Colonic mucosa (tissue), 4 donors: ENCODE results near the gene IL17A. TPM values are rescaled to one million over a fixed set of nuclear protein-coding genes. Genes with fewer than 3 reads are reported as not detected.

Experiments
- DNase-seq: peaks from one replicate; pipeline ENCODE4 v3.0.0-alpha.2; 2020
- H3K27ac ChIP-seq: fragments of 200-600 bp; one replicate; pipeline ENCODE4 v1.8.0; 2021
- H3K27me3 ChIP-seq: fragments of 200-600 bp; one replicate; pipeline ENCODE4 v1.8.0; 2021
- H3K36me3 ChIP-seq: fragments of 200-600 bp; one replicate; pipeline ENCODE4 v1.8.0; 2021
- H3K4me1 ChIP-seq: fragments of 200-600 bp; one replicate; pipeline ENCODE4 v1.8.0; 2021; ENCODE audit warnings: mild to moderate bottlenecking
- H3K4me3 ChIP-seq: fragments of 200-600 bp; one replicate; pipeline ENCODE4 v1.8.0; 2021
- H3K9ac ChIP-seq, 2 donors: one replicate each; pipeline ENCODE4 v1.7.0; 2013; ENCODE audit warnings: control low read depth in 2 of 2, low read depth in 2 of 2, low read length in 2 of 2
- H3K9me3 ChIP-seq: fragments of 200-600 bp; one replicate; pipeline ENCODE4 v1.8.0; 2021
- intact Hi-C: fragments of 100-400 bp; cut with DNase I; formaldehyde crosslinking; loops from one replicate; pipeline ENCODE4 v1.14.1; 2022
- total RNA-seq, 2 donors: library from RNA; stranded (reverse); fragmentation: NEBNext Ultra II Directional in 1 of 2; extraction: Animal tissue kit (Norgen Biotek cat#: 25700) in 1 of 2; gene quantifications; one replicate each; pipeline ENCODE4 v1.2.1, GENCODE V29; 2021
- TF ChIP-seq, protein P1 (sequence below): fragments of 200-600 bp; IDR thresholded peaks from one replicate; pipeline ENCODE4 v1.8.0; 2022; ENCODE audit warnings: antibody characterized with exemption, mild to moderate bottlenecking
- donor health status: healthy.
- donor health status: DM: no; HTN: no; CAD: no.
- donor health status: DM: no; HTN: no; CAD: no.

The IL17A gene
- total RNA-seq, 2 donors from 2014 or later = not detected

DNA sequence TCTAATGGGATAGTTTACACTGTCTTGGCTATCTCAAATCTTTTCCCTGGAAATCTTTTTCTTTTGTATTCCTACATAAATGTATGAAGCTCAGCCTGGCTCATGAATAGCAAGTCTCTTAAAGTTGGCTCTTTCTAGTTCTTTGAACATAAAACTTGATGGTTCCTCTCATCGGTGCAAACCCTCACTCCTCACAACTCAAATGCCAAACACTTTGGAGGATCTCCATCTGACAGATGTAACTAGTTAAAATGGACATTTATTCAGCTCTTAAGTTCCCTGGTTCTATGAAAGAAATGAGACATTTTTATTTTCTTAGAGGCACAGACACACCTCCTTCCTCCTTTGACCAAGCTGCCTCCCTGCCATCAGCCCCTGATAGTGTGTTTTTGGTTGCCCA lies 43.6 kb upstream of the IL17A start:
- intact Hi-C loops = no loop called here
- no peaks in the 10 kb centered on the region for H3K27me3 ChIP-seq
- DNase-seq = no peak
- H3K4me3 ChIP-seq = no peak overlapping the region
- H3K27ac ChIP-seq = no peak overlapping the region
- TF ChIP-seq, protein P1, sequence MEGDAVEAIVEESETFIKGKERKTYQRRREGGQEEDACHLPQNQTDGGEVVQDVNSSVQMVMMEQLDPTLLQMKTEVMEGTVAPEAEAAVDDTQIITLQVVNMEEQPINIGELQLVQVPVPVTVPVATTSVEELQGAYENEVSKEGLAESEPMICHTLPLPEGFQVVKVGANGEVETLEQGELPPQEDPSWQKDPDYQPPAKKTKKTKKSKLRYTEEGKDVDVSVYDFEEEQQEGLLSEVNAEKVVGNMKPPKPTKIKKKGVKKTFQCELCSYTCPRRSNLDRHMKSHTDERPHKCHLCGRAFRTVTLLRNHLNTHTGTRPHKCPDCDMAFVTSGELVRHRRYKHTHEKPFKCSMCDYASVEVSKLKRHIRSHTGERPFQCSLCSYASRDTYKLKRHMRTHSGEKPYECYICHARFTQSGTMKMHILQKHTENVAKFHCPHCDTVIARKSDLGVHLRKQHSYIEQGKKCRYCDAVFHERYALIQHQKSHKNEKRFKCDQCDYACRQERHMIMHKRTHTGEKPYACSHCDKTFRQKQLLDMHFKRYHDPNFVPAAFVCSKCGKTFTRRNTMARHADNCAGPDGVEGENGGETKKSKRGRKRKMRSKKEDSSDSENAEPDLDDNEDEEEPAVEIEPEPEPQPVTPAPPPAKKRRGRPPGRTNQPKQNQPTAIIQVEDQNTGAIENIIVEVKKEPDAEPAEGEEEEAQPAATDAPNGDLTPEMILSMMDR = no peak
- no peak overlapping the region for H3K9ac ChIP-seq
- H3K4me1 ChIP-seq = no peaks in the 10 kb centered on the region
- no peaks in the 10 kb centered on the region for H3K36me3 ChIP-seq
- no peaks in the 10 kb centered on the region for H3K9me3 ChIP-seq

DNA sequence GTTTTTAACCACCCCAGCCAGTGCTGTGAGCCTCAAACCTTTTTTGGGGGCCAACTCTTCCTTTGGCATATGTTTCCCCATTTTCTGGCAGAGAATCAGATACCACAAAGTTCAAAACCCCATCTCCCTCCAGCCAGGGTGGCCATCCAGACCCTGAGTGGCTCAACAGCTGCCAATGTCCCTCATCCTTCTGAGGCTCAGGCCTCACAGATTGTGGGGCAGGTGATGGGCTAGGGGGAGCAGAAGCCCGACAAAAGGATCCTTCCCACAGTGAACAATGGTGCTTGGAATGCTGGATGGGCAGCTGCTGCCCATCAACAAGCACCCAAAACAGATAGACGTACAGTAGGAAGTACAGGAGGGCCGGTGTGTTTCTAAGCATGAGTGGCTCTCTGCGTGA lies 42.6 kb upstream of the IL17A start:
- no peaks in the 10 kb centered on the region for H3K4me1 ChIP-seq
- TF ChIP-seq, protein P1 = no peak

DNA sequence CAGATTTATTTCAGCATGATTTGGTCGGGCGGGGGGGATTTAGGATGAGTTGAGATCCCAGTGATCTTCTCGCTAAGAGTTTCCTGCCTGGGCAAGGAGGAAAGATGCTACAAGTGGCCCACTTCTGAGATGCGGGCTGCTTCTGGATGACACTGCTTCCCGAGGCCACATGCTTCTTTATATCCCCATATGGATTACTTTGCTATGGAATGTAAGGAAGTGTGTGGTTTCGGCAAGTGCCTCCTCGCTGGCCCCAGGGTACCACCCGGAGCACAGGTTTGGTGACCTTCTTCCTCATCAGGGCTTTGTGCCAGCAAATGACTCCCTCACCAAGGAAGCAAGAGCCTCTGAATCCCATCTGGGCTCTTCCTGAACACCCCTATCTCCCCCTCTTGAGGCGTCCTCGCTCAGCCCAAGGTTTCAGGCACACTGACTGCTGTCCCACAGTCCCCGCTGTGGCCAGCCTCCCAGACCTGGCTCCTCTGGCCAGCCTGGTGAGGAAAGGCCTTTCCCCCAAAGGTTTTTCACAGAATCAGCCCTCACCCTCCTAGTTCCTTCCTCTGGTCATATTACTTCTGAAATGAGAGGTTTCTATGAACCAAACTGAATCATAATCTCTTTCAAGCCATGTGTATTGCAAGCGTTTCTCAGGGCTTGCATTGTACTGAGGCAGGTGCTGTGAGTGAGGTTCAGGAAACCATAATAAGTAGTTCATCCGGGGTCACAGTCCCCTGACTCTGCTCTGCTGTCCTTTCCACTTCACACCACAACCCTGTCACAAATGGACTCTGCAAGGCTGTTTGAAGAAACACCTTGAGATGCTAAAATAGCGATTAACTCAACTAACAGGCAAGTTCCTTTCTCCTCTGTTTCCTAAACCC lies 41.7 kb upstream of the IL17A start:
- no peaks in the 10 kb centered on the region for H3K9me3 ChIP-seq
- H3K9ac ChIP-seq = no peak overlapping the region
- TF ChIP-seq, protein P1 = no peak
- H3K36me3 ChIP-seq = no peaks in the 10 kb centered on the region
- intact Hi-C loops = no loop called here
- H3K4me1 ChIP-seq = no peaks in the 10 kb centered on the region
- no peak for DNase-seq
- no peak overlapping the region for H3K4me3 ChIP-seq
- H3K27ac ChIP-seq = no peak overlapping the region
- H3K27me3 ChIP-seq = no peaks in the 10 kb centered on the region

More for the DNA sequence above, 42.6 kb upstream of the IL17A start:
- no peak overlapping the region for H3K9ac ChIP-seq
- H3K4me3 ChIP-seq = no peak overlapping the region
- no peaks in the 10 kb centered on the region for H3K9me3 ChIP-seq
- no peak for DNase-seq
- no peak overlapping the region for H3K27ac ChIP-seq
- H3K27me3 ChIP-seq = no peaks in the 10 kb centered on the region
- intact Hi-C loops = no loop called here
- H3K36me3 ChIP-seq = no peaks in the 10 kb centered on the region

DNA sequence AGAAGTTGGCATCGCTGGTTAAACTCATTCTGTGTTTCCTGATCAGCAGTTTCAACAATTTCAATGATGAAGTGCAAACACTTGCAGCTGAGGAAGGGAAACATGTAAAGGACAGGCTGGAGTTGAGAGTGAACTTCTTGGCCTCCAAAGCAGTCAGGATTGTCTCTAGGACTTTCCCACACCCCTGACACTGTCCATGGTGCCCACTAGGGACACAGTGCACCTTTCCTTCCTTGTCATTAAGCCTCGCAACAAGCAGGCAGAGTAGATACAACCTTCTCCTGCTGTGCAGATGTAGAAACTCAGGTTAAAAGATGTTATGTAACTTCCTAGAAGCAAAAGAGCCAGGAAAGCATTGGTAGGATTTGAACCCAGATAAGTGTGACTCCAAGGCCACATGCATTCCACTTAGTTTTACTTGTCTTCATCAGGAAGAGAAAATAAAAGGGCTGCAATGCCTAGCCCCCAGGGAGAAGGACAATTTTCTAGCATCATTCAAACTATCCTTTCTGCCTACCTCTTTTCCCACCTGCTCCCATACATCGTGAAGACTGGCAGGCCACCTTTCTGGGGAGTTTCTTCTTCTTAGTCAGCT lies 39.2 kb upstream of the IL17A start:
- Histone ChIP-seq H3K9ac (no peak overlapping the region), H3K9me3 (no peaks in the 10 kb centered on the region), H3K4me3 (no peak overlapping the region), H3K36me3 (no peaks in the 10 kb centered on the region), H3K4me1 (no peaks in the 10 kb centered on the region), H3K27me3 (no peaks in the 10 kb centered on the region), H3K27ac (no peak overlapping the region)
- no peak for DNase-seq
- TF ChIP-seq, protein P1 = no peak
- intact Hi-C loops = no loop called here

DNA sequence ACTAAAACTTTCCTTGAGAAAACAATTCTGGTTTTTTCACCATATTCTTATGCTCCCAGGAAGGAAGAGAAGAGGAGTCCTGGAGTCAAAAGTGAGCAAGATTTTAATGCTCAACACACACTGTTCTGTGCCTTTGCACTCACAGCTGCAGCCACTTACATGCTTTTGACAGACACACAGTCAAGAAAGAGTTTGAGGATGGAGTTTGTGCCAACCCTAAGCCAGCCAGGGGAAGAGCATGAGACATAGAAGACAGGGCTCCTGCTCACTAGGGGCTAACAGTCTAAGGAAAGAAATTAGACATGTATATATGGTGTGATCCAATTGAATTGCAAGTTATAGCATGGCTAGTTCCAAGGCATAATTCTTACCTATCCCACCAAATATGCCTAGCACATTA lies 37.1 kb upstream of the IL17A start:
- H3K4me3 ChIP-seq = no peak overlapping the region
- no peaks in the 10 kb centered on the region for H3K36me3 ChIP-seq
- H3K4me1 ChIP-seq = no peaks in the 10 kb centered on the region
- no peak overlapping the region for H3K9ac ChIP-seq
- intact Hi-C loops = no loop called here
- no peaks in the 10 kb centered on the region for H3K27me3 ChIP-seq
- no peaks in the 10 kb centered on the region for H3K9me3 ChIP-seq
- TF ChIP-seq, protein P1 = no peak
- DNase-seq = no peak
- H3K27ac ChIP-seq = no peak overlapping the region
